ENCODE results near the gene CARM1.

The CARM1 gene

GRCh38 chr19:10907925-10908324 is 36.6 kb downstream of the CARM1 start:
- DNase-seq (ENCODE audit: low read depth, low spot score), result no peak

- DNase-seq (ENCODE audit: low read depth, low spot score), result no peak
Observed at GRCh38 chr19:10908380-10908960, 37.1 kb downstream of the CARM1 start.

- no peak for DNase-seq (ENCODE audit: low read depth, low spot score)
Observed at GRCh38 chr19:10911579-10912363, 40.4 kb downstream of the CARM1 start.

- no peak for DNase-seq (ENCODE audit: low read depth, low spot score)
Observed at GRCh38 chr19:10912619-10913018, 41.3 kb downstream of the CARM1 start.

- no peak for DNase-seq (ENCODE audit: low read depth, low spot score)
Observed at GRCh38 chr19:10913716-10914340, 42.5 kb downstream of the CARM1 start.

- DNase-seq (ENCODE audit: low read depth, low spot score), result no peak
Observed at GRCh38 chr19:10915130-10916091, 44.1 kb downstream of the CARM1 start.

- no peak for DNase-seq (ENCODE audit: low read depth, low spot score)
Observed at GRCh38 chr19:10916602-10917001, 45.2 kb downstream of the CARM1 start.

- no peak for DNase-seq (ENCODE audit: low read depth, low spot score)
Observed at GRCh38 chr19:10918359-10918758, 47.0 kb downstream of the CARM1 start.

GRCh38 chr19:10919352-10920287 is 48.3 kb downstream of the CARM1 start:
- no peak for DNase-seq (ENCODE audit: low read depth, low spot score)

GRCh38 chr19:10920288-10920655 is 48.9 kb downstream of the CARM1 start:
- no peak for DNase-seq (ENCODE audit: low read depth, low spot score)

GRCh38 chr19:10920781-10921180 is 49.4 kb downstream of the CARM1 start:
- DNase-seq (ENCODE audit: low read depth, low spot score), result no peak

- DNase-seq (ENCODE audit: low read depth, low spot score), result no peak
Observed at GRCh38 chr19:10921199-10921909, 50.0 kb downstream of the CARM1 start.

GRCh38 chr19:10921910-10922637 is 50.7 kb downstream of the CARM1 start:
- DNase-seq (ENCODE audit: low read depth, low spot score), result no peak

GRCh38 chr19:10922638-10923014 is 51.3 kb downstream of the CARM1 start:
- DNase-seq (ENCODE audit: low read depth, low spot score), result no peak

GRCh38 chr19:10923260-10924112 is 52.1 kb downstream of the CARM1 start:
- DNase-seq (ENCODE audit: low read depth, low spot score), result no peak

GRCh38 chr19:10924597-10924996 is 53.2 kb downstream of the CARM1 start:
- DNase-seq (ENCODE audit: low read depth, low spot score), result no peak

- no peak for DNase-seq (ENCODE audit: low read depth, low spot score)
Observed at GRCh38 chr19:10927730-10928562, 56.6 kb downstream of the CARM1 start.
